Fibroblast of lung (primary cell): ENCODE data around the gene MRGPRX1.
"Not testable (repeated sequence)": the region's sequence is repeated elsewhere in the genome, so short reads cannot be mapped to it uniquely, and the experiment has no call there.

Experiments
- EZH2 ChIP-seq: IDR thresholded peaks from 2 replicates; pipeline ENCODE4 v1.5.1; 2012; ENCODE audit warnings: low read length, control low read depth, mild to moderate bottlenecking; ENCODE audit errors: missing control alignments
- TF ChIP-seq, protein P1 (sequence below), 2 donors: IDR thresholded peaks in 1 of 2; conservative IDR thresholded peaks in 1 of 2; 1 replicate in 1 of 2; 2 replicates in 1 of 2; pipeline ENCODE4 v1.5.1; 2011 to 2012; ENCODE audit warnings: low read length in 2 of 2, control low read depth in 1 of 2, inconsistent platforms in 1 of 2, low read depth in 1 of 2, mild to moderate bottlenecking in 1 of 2

DNA sequence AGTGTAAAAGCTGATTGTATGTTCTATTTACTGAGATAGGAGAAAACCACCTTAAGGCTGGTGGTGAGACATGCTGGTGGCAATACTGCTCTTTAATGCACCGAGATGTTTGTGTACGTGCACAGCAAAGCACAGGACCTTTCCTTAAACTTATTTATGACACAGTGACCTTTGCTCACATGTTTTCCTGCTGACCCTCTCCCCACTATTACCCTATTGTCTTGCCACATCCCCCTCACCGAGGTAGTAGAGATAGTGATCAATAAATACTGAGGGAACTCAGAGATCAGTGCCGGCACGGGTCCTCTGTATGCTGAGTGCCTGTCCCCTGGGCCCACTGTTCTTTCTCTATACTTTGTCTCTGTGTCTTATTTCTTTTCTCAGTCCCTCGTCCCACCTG, 38.6 kb downstream of the MRGPRX1 start:
- TF ChIP-seq, protein P1, sequence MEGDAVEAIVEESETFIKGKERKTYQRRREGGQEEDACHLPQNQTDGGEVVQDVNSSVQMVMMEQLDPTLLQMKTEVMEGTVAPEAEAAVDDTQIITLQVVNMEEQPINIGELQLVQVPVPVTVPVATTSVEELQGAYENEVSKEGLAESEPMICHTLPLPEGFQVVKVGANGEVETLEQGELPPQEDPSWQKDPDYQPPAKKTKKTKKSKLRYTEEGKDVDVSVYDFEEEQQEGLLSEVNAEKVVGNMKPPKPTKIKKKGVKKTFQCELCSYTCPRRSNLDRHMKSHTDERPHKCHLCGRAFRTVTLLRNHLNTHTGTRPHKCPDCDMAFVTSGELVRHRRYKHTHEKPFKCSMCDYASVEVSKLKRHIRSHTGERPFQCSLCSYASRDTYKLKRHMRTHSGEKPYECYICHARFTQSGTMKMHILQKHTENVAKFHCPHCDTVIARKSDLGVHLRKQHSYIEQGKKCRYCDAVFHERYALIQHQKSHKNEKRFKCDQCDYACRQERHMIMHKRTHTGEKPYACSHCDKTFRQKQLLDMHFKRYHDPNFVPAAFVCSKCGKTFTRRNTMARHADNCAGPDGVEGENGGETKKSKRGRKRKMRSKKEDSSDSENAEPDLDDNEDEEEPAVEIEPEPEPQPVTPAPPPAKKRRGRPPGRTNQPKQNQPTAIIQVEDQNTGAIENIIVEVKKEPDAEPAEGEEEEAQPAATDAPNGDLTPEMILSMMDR (conservative IDR thresholded peaks at IDR 0.05 in 1 of 2, IDR thresholded peaks at IDR 0.05 in 1 of 2; ENCODE audit: low read depth in 1 of 2, low read length in 2 of 2): not testable (repeated sequence)
- TF ChIP-seq EZH2: not testable (repeated sequence)
